Activated naive CD8-positive, alpha-beta T cell treated with anti-CD3 and anti-CD28 coated beads, Interleukin-2, amount 50 U/mL, for 24 hours (primary cell): ENCODE measurements around the gene LDLRAD3.

Source experiments
- ATAC-seq: fragments of 150-1000 bp; cut with Tn5 transposase; one replicate; pipeline ENCODE4 v1.10.0; 2021
- DNase-seq: peaks from one replicate; pipeline ENCODE4 v3.0.0; 2021
- H3K27ac Mint-ChIP-seq: one replicate; pipeline ENCODE4 v1.8.0; 2021; ENCODE audit warnings: mild to moderate bottlenecking, mixed read lengths
- H3K27me3 Mint-ChIP-seq: one replicate; pipeline ENCODE4 v1.8.0; 2021; ENCODE audit warnings: mixed read lengths
- H3K36me3 Mint-ChIP-seq: one replicate; pipeline ENCODE4 v1.8.0; 2021; ENCODE audit warnings: low read depth, mixed read lengths
- H3K4me1 Mint-ChIP-seq: one replicate; pipeline ENCODE4 v1.8.0; 2021; ENCODE audit warnings: mixed read lengths
- H3K4me3 Mint-ChIP-seq: one replicate; pipeline ENCODE4 v1.8.0; 2021; ENCODE audit warnings: mild to moderate bottlenecking, moderate library complexity, mixed read lengths
- H3K9me3 Mint-ChIP-seq: one replicate; pipeline ENCODE4 v1.8.0; 2021; ENCODE audit warnings: mixed read lengths

LDLRAD3 gene

DNA sequence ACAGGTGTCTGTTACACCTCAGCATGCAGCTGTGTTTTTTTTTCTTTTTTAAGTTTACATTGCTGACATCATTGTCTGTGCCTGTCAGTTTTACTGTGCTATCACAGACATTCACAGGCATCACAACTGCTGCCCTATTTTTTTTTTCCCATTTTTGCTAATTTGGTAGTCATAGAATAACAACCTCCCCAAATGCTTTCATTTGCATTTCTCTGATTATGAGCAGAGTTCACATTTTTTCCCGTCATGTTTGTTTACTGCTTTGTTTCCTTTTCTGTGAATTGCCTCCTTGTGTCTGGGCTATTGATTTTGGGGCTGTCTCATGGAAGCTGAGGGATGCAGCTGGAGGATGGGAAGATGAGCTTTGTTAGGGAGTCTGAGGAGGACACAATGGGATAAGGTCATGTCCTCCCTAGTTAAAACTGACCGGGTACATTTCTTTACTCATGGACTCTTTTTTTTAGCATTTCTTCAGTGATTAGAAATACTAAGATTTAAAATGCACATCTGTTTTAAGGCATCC, 155.1 kb downstream of the LDLRAD3 start:
- H3K27ac Mint-ChIP-seq, result no peak overlapping the region
- no peak for ATAC-seq
- no peak overlapping the region for H3K4me3 Mint-ChIP-seq
- H3K27me3 Mint-ChIP-seq, result peaks cover 3% of the 10 kb centered on the region
- H3K36me3 Mint-ChIP-seq, result no peaks in the 10 kb centered on the region
- DNase-seq, result no peak
- H3K4me1 Mint-ChIP-seq, result no peaks in the 10 kb centered on the region
- peaks cover 3% of the 10 kb centered on the region for H3K9me3 Mint-ChIP-seq

DNA sequence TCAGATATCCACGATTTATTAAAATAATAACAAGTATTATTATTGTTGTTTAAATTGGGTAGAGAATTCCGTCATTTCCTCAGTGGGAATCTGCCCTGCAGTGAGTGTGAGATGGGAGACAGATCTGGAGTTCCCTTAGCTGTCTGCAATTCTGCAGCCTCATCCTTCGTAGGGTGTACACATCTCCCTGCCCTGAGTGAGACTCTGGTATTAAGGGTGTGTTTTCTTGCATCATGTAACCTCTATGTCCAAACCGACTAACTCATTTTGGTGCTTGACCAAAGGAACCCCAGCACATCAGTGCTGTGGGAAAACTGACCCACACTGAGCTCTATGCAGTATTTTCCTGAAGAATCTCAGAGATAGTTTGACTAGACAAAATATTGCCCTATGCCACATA, 157.6 kb downstream of the LDLRAD3 start:
- Mint-ChIP-seq H3K27ac (no peak overlapping the region), H3K4me3 (no peak overlapping the region), H3K36me3 (no peaks in the 10 kb centered on the region), H3K27me3 (no peaks in the 10 kb centered on the region), H3K9me3 (no peaks in the 10 kb centered on the region), H3K4me1 (no peaks in the 10 kb centered on the region)
- DNase-seq (no peak), ATAC-seq (no peak)

- H3K9me3 Mint-ChIP-seq, result no peaks in the 10 kb centered on the region
- DNase-seq (no peak), ATAC-seq (no peak)
- H3K36me3 Mint-ChIP-seq, result no peaks in the 10 kb centered on the region
- no peaks in the 10 kb centered on the region for H3K4me1 Mint-ChIP-seq
- H3K27me3 Mint-ChIP-seq, result no peaks in the 10 kb centered on the region
- no peak overlapping the region for H3K27ac Mint-ChIP-seq
- H3K4me3 Mint-ChIP-seq, result no peak overlapping the region
These were observed 159.0 kb downstream of the LDLRAD3 start for GRCh38 chr11:36102868-36103267.

DNA sequence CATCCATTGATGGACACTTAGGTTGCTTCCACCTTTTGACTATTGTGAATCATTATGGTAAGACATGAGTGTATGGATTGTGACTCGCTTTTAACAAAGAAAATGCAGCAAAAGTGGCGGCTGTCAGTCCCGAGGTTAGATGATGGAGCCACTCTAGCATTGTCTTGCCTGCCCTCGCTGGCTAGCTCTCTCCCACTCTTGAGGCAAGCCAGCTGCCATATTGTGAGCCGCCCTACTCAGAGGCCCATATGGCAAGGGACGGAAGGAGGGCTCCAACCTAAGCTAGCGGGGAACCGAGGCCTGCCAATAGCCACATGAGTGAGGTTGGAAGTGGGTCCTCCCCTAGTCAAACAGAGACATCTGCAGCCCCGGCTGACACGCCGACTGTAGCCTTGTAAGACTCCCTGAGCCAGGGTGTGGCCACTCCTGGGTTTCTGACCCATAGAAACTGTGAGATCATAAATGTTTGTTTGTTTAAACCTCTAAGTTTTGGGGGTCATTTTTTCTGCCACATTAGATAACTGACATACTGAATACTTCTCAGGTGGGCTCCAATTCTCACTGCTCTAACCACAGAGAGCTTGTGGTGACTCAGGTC, 160.2 kb downstream of the LDLRAD3 start:
- ATAC-seq, result no peak
- DNase-seq, result no peak
- Mint-ChIP-seq H3K27ac (no peak overlapping the region), H3K4me1 (no peaks in the 10 kb centered on the region), H3K36me3 (no peaks in the 10 kb centered on the region), H3K9me3 (no peaks in the 10 kb centered on the region), H3K4me3 (no peak overlapping the region), H3K27me3 (peaks cover 3% of the 10 kb centered on the region)

- no peak overlapping the region for H3K4me3 Mint-ChIP-seq
- peaks cover 3% of the 10 kb centered on the region for H3K27me3 Mint-ChIP-seq
- DNase-seq (no peak), ATAC-seq (no peak)
- H3K9me3 Mint-ChIP-seq, result no peaks in the 10 kb centered on the region
- H3K4me1 Mint-ChIP-seq, result no peaks in the 10 kb centered on the region
- no peaks in the 10 kb centered on the region for H3K36me3 Mint-ChIP-seq
- no peak overlapping the region for H3K27ac Mint-ChIP-seq
These were observed 160.8 kb downstream of the LDLRAD3 start for GRCh38 chr11:36104660-36104992.

DNA sequence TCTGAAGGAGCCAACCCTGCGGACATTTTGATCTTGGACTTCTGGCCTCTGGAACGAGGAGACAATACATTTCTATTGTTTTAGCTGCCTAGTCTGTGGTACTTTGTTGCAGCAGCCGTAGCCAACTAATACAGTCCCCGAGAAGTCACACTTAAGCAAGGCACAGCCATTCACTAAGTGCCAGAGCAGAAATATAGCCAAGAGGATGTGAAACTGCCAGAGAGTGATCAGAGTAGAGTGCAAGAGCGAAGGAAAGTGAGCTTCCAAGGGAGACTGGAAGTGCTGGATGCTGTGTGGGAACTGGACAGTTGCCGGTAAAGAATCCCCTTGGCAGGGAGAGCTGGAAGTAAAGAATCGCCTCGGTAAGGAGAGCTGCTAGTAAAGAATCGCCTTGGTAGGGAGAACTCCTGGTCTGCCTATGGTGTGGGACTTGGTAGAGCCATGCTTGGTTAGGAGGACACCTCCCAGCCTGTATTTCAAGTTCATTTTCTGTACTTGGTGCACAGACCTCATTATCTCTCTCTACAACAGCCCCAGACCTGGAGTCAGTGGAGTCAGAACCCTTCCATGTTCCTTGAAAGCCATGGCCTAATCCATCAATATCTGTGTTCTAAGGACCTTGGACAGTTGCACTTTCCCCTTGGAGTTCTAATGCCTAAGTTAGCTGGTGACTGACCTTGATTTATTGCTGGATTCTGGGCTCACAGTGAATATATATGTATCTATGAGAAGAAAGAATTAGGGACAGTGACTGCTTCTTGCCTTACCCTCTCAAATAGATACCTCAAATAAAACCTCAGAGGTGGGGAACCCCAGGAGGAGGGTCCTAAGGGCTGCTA, 162.1 kb downstream of the LDLRAD3 start:
- ATAC-seq (no peak), DNase-seq (no peak)
- no peak overlapping the region for H3K27ac Mint-ChIP-seq
- peaks cover 3% of the 10 kb centered on the region for H3K27me3 Mint-ChIP-seq
- H3K9me3 Mint-ChIP-seq, result no peaks in the 10 kb centered on the region
- H3K4me3 Mint-ChIP-seq, result no peak overlapping the region
- H3K4me1 Mint-ChIP-seq, result no peaks in the 10 kb centered on the region
- no peaks in the 10 kb centered on the region for H3K36me3 Mint-ChIP-seq

- DNase-seq, result no peak
- no peaks in the 10 kb centered on the region for H3K9me3 Mint-ChIP-seq
- H3K27ac Mint-ChIP-seq, result no peak overlapping the region
- no peaks in the 10 kb centered on the region for H3K4me1 Mint-ChIP-seq
- no peak for ATAC-seq
- H3K4me3 Mint-ChIP-seq, result no peak overlapping the region
- H3K27me3 Mint-ChIP-seq, result peaks cover 3% of the 10 kb centered on the region
- H3K36me3 Mint-ChIP-seq, result no peaks in the 10 kb centered on the region
These were observed 163.7 kb downstream of the LDLRAD3 start for GRCh38 chr11:36107547-36107946.

GRCh38 chr11:36108881-36109589, 165.2 kb downstream of the LDLRAD3 start:
- H3K27me3 Mint-ChIP-seq, result peaks cover 3% of the 10 kb centered on the region
- no peak overlapping the region for H3K4me3 Mint-ChIP-seq
- no peaks in the 10 kb centered on the region for H3K36me3 Mint-ChIP-seq

DNA sequence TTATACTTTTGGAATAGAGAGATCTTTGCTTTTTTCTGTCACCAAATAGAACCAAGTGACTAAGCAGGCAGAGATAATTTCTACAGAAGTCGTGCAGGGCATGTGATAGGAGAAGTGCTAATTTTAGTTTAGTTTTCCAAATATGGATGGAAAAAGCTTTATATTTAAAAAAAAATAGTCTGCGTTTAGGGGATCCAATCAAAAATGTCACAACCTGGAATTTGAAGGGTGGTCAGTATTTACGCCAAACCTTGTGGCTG, 165.7 kb downstream of the LDLRAD3 start:
- Mint-ChIP-seq H3K4me1 (no peaks in the 10 kb centered on the region), H3K27ac (no peak overlapping the region)
- DNase-seq, result no peak

More at GRCh38 chr11:36108881-36109589, 165.2 kb downstream of the LDLRAD3 start:
- ATAC-seq, result no peak
- Mint-ChIP-seq H3K27ac (no peak overlapping the region), H3K9me3 (no peaks in the 10 kb centered on the region), H3K4me1 (no peaks in the 10 kb centered on the region)
- DNase-seq, result no peak

GRCh38 chr11:36109850-36110606, 166.2 kb downstream of the LDLRAD3 start:
- H3K4me1 Mint-ChIP-seq, result no peaks in the 10 kb centered on the region
- H3K36me3 Mint-ChIP-seq, result no peaks in the 10 kb centered on the region
- no peak overlapping the region for H3K27ac Mint-ChIP-seq
- H3K9me3 Mint-ChIP-seq, result peaks cover 4% of the 10 kb centered on the region
- ATAC-seq (no peak), DNase-seq (no peak)
- H3K27me3 Mint-ChIP-seq, result peaks cover 3% of the 10 kb centered on the region
- H3K4me3 Mint-ChIP-seq, result no peak overlapping the region

More for the DNA sequence above, 165.7 kb downstream of the LDLRAD3 start:
- Mint-ChIP-seq H3K27me3 (peaks cover 3% of the 10 kb centered on the region), H3K36me3 (no peaks in the 10 kb centered on the region), H3K4me3 (no peak overlapping the region), H3K9me3 (no peaks in the 10 kb centered on the region)
- no peak for ATAC-seq

GRCh38 chr11:36110668-36111410, 167.0 kb downstream of the LDLRAD3 start:
- Mint-ChIP-seq H3K9me3 (peaks cover 4% of the 10 kb centered on the region), H3K4me3 (no peak overlapping the region), H3K27me3 (peaks cover 3% of the 10 kb centered on the region), H3K36me3 (no peaks in the 10 kb centered on the region), H3K4me1 (no peaks in the 10 kb centered on the region), H3K27ac (no peak overlapping the region)
- ATAC-seq (no peak), DNase-seq (no peak)

GRCh38 chr11:36114095-36114494, 170.2 kb downstream of the LDLRAD3 start:
- no peak for DNase-seq
- Mint-ChIP-seq H3K36me3 (no peaks in the 10 kb centered on the region), H3K4me3 (no peak overlapping the region), H3K27me3 (no peaks in the 10 kb centered on the region), H3K9me3 (peaks cover 4% of the 10 kb centered on the region), H3K4me1 (no peaks in the 10 kb centered on the region), H3K27ac (no peak overlapping the region)
- ATAC-seq, result no peak

- no peak overlapping the region for H3K4me3 Mint-ChIP-seq
- ATAC-seq, result no peak
- DNase-seq, result no peak
- peaks cover 4% of the 10 kb centered on the region for H3K9me3 Mint-ChIP-seq
- H3K36me3 Mint-ChIP-seq, result no peaks in the 10 kb centered on the region
- H3K27me3 Mint-ChIP-seq, result no peaks in the 10 kb centered on the region
- no peak overlapping the region for H3K27ac Mint-ChIP-seq
- H3K4me1 Mint-ChIP-seq, result no peaks in the 10 kb centered on the region
These were observed 171.5 kb downstream of the LDLRAD3 start for GRCh38 chr11:36115378-36115801.

GRCh38 chr11:36116161-36116560, 172.3 kb downstream of the LDLRAD3 start:
- ATAC-seq (no peak), DNase-seq (no peak)
- H3K27me3 Mint-ChIP-seq, result peaks cover 2% of the 10 kb centered on the region
- no peak overlapping the region for H3K27ac Mint-ChIP-seq
- H3K4me3 Mint-ChIP-seq, result no peak overlapping the region
- no peaks in the 10 kb centered on the region for H3K36me3 Mint-ChIP-seq
- H3K9me3 Mint-ChIP-seq, result peaks cover 4% of the 10 kb centered on the region
- no peaks in the 10 kb centered on the region for H3K4me1 Mint-ChIP-seq
